H9 (cell line): ENCODE results near the gene CMTM5. TPM values are rescaled to one million over a fixed set of nuclear protein-coding genes. Genes with fewer than 3 reads are reported as not detected.
A peak's percentile ranks its signal among the peaks of the same experiment; 100 is the strongest.

Experiments
- DNase-seq: peaks from one replicate; pipeline ENCODE4 v3.0.0-alpha.2; 2017
- H2AFZ ChIP-seq: one replicate; pipeline ENCODE4 v1.6.1; 2013; ENCODE audit warnings: mild to moderate bottlenecking, low read length, control low read depth, moderate library complexity
- H2AK5ac ChIP-seq: 2 replicates; pipeline ENCODE4 v1.6.1; 2013; ENCODE audit warnings: low read length, control low read depth, mixed read lengths; ENCODE audit not compliant: insufficient read length
- H2BK120ac ChIP-seq: one replicate; pipeline ENCODE4 v1.6.1; 2013; ENCODE audit warnings: low read depth, mild to moderate bottlenecking, low read length, control low read depth, inconsistent platforms; ENCODE audit not compliant: poor library complexity, severe bottlenecking
- H2BK12ac ChIP-seq: 2 replicates; pipeline ENCODE4 v1.6.1; 2013; ENCODE audit warnings: low read length, control low read depth, mixed read lengths, low read depth; ENCODE audit not compliant: insufficient read length
- H2BK15ac ChIP-seq: 2 replicates; pipeline ENCODE4 v1.6.1; 2013; ENCODE audit warnings: low read depth, low read length, control low read depth
- H2BK20ac ChIP-seq: one replicate; pipeline ENCODE4 v1.6.1; 2013; ENCODE audit warnings: low read depth, mild to moderate bottlenecking, low read length, control low read depth, inconsistent platforms; ENCODE audit not compliant: poor library complexity, severe bottlenecking
- H2BK5ac ChIP-seq: 2 replicates; pipeline ENCODE4 v1.6.1; 2013; ENCODE audit warnings: low read length, control low read depth, mixed read lengths; ENCODE audit not compliant: insufficient read length
- H3K14ac ChIP-seq: 2 replicates; pipeline ENCODE4 v1.6.1; 2013; ENCODE audit warnings: low read length, control low read depth; ENCODE audit not compliant: insufficient read depth
- H3K18ac ChIP-seq: 2 replicates; pipeline ENCODE4 v1.6.1; 2013; ENCODE audit warnings: low read depth, mild to moderate bottlenecking, mixed read lengths, low read length, control low read depth; ENCODE audit not compliant: insufficient read length
- H3K23ac ChIP-seq: 2 replicates; pipeline ENCODE4 v1.6.1; 2013; ENCODE audit warnings: low read length, control low read depth, mixed read lengths, low read depth; ENCODE audit not compliant: insufficient read length
- H3K23me2 ChIP-seq: 2 replicates; pipeline ENCODE4 v1.6.1; 2013; ENCODE audit warnings: low read depth, mild to moderate bottlenecking, mixed read lengths, low read length, control low read depth; ENCODE audit not compliant: insufficient read length, poor library complexity, severe bottlenecking
- H3K27ac ChIP-seq: 2 replicates; pipeline ENCODE4 v1.5.1; 2013; ENCODE audit warnings: low read length, control low read depth, mixed read lengths, low read depth; ENCODE audit not compliant: insufficient read length
- H3K27me3 ChIP-seq: 2 replicates; pipeline ENCODE4 v1.6.1; 2013; ENCODE audit warnings: low read length, control low read depth, inconsistent platforms; ENCODE audit not compliant: insufficient read depth
- H3K4ac ChIP-seq: 2 replicates; pipeline ENCODE4 v1.6.1; 2013; ENCODE audit warnings: low read depth, mild to moderate bottlenecking, control low read depth, inconsistent platforms, low read length, moderate library complexity
- H3K4me1 ChIP-seq: 2 replicates; pipeline ENCODE4 v1.6.1; 2013; ENCODE audit warnings: low read length, control low read depth, inconsistent platforms; ENCODE audit not compliant: insufficient read depth
- H3K4me2 ChIP-seq: 2 replicates; pipeline ENCODE4 v1.6.1; 2013; ENCODE audit warnings: low read length, control low read depth, mixed read lengths; ENCODE audit not compliant: insufficient read length, insufficient read depth
- H3K56ac ChIP-seq: 2 replicates; pipeline ENCODE4 v1.6.1; 2013; ENCODE audit warnings: low read depth, mild to moderate bottlenecking, mixed read lengths, low read length, control low read depth; ENCODE audit not compliant: insufficient read length
- H3K79me1 ChIP-seq: 2 replicates; pipeline ENCODE4 v1.6.1; 2013; ENCODE audit warnings: low read depth, mild to moderate bottlenecking, moderate library complexity, low read length, control low read depth, inconsistent platforms; ENCODE audit not compliant: insufficient read depth, poor library complexity, severe bottlenecking
- H3K79me2 ChIP-seq: 2 replicates; pipeline ENCODE4 v1.6.1; 2013; ENCODE audit warnings: low read length, control low read depth, inconsistent platforms; ENCODE audit not compliant: insufficient read depth
- H3K9ac ChIP-seq: 2 replicates; pipeline ENCODE4 v1.6.1; 2013; ENCODE audit warnings: low read length, control low read depth, mixed read lengths; ENCODE audit not compliant: insufficient read length; ENCODE audit errors: extremely low read depth
- H3K9me3 ChIP-seq: one replicate; pipeline ENCODE4 v1.6.1; 2013; ENCODE audit warnings: low read depth, low read length, inconsistent platforms; ENCODE audit not compliant: control insufficient read depth
- H3T11ph ChIP-seq: one replicate; pipeline ENCODE4 v1.6.1; 2013; ENCODE audit warnings: mild to moderate bottlenecking, low read length, control low read depth, inconsistent platforms
- H4K20me1 ChIP-seq: one replicate; pipeline ENCODE4 v1.6.1; 2013; ENCODE audit not compliant: control insufficient read depth, insufficient read length, insufficient read depth
- H4K5ac ChIP-seq: 2 replicates; pipeline ENCODE4 v1.6.1; 2013; ENCODE audit warnings: low read depth, mild to moderate bottlenecking, mixed read lengths, low read length, control low read depth; ENCODE audit not compliant: insufficient read length
- H4K8ac ChIP-seq: replicated peaks from 2 replicates; pipeline ENCODE4 v1.6.1; 2013; ENCODE audit warnings: low read length, control low read depth, mixed read lengths, low read depth; ENCODE audit not compliant: insufficient read length
- H4K91ac ChIP-seq: 2 replicates; pipeline ENCODE4 v1.6.1; 2013; ENCODE audit warnings: low read depth, mild to moderate bottlenecking, moderate library complexity, mixed read lengths, low read length, control low read depth; ENCODE audit not compliant: insufficient read length
- H3K27ac Mint-ChIP-seq, 3 experiments: 2 replicates in 2 of 3; 3 replicates in 1 of 3; pipeline ENCODE4 v1.8.0; 2020 to 2021; ENCODE audit warnings: mixed read lengths in 3 of 3, mild to moderate bottlenecking in 1 of 3, moderate library complexity in 1 of 3
- H3K27me3 Mint-ChIP-seq: 2 replicates; pipeline ENCODE4 v1.8.0; 2021; ENCODE audit warnings: low read depth, mild to moderate bottlenecking, moderate library complexity, mixed read lengths
- H3K36me3 Mint-ChIP-seq, 3 experiments: 2 replicates in 2 of 3; 3 replicates in 1 of 3; pipeline ENCODE4 v1.8.0; 2020 to 2021; ENCODE audit warnings: low read depth in 3 of 3, mixed read lengths in 3 of 3; ENCODE audit not compliant: insufficient read depth in 1 of 3
- H3K4me1 Mint-ChIP-seq, 2 experiments: 2 replicates each; pipeline ENCODE4 v1.8.0; 2020; ENCODE audit warnings: mixed read lengths in 2 of 2
- H3K4me3 Mint-ChIP-seq, 2 experiments: 2 replicates in 1 of 2; 3 replicates in 1 of 2; pipeline ENCODE4 v1.8.0; 2020 to 2021; ENCODE audit warnings: mild to moderate bottlenecking in 2 of 2, mixed read lengths in 2 of 2, moderate library complexity in 1 of 2
- H3K9me3 Mint-ChIP-seq, 2 experiments: 2 replicates in 1 of 2; 3 replicates in 1 of 2; pipeline ENCODE4 v1.8.0; 2020; ENCODE audit warnings: mild to moderate bottlenecking in 2 of 2, mixed read lengths in 2 of 2, moderate library complexity in 1 of 2
- CTCF ChIP-seq: fragments of 200-600 bp; sonication (generic); conservative IDR thresholded peaks from 3 replicates; pipeline ENCODE4 v1.8.0; 2021; ENCODE audit warnings: antibody characterized with exemption, mild to moderate bottlenecking
- WGBS: extraction: QIAGEN DNeasy Blood & Tissue Kit; methylation state at CpG from one replicate; pipeline ENCODE4 v1.1.7; 2013; ENCODE audit warnings: missing lambda C conversion rate, low lambda C conversion rate, mixed read lengths; ENCODE audit not compliant: insufficient read length; ENCODE audit errors: extremely low coverage; 5-methylcytosine and 5-hydroxymethylcytosine counted together
- total RNA-seq: library from RNA; stranded (reverse); gene quantifications from 2 replicates; pipeline ENCODE4 v1.2.1, GENCODE V29; 2021

The CMTM5 gene
- total RNA-seq, 1 experiment from 2014 or later = not detected

- H3K4ac ChIP-seq = no peak within 1 kb of the TSS; the same call in 1 of the 2 replicates
- no peak within 1 kb of the TSS for H3K23ac ChIP-seq
- TF ChIP-seq CTCF = no peak
- H4K8ac ChIP-seq = no peak within 1 kb of the TSS
- H2BK20ac ChIP-seq = no peak within 1 kb of the TSS
- peak within 1 kb of the TSS; percentile 79 to 94 for H3K4me3 Mint-ChIP-seq
- peaks cover 23% of the 10 kb centered on the region for H3K23me2 ChIP-seq
- peaks cover 0 to 2% of the 10 kb centered on the region in 2 experiments; a peak in 1 of 5 replicates for H3K9me3 Mint-ChIP-seq
- no peak within 1 kb of the TSS for H2AK5ac ChIP-seq
- H3K36me3 Mint-ChIP-seq = peaks cover 13 to 31% (median 19%) of the 10 kb centered on the region in 3 experiments
- H4K91ac ChIP-seq = no peak within 1 kb of the TSS
- H4K5ac ChIP-seq = no peak within 1 kb of the TSS
- H3K14ac ChIP-seq = peak within 1 kb of the TSS; percentile 95
- peak within 1 kb of the TSS; percentile 90 to 93 (median 90) for H3K27ac Mint-ChIP-seq
- WGBS = no CpG with 5 or more reads among the region's 74 CpGs
- no peak within 1 kb of the TSS for H2BK120ac ChIP-seq
- no peak within 1 kb of the TSS for H2BK15ac ChIP-seq
- peaks cover 4% of the 10 kb centered on the region; the same call in 1 of the 2 replicates for H3K4me1 ChIP-seq
- H3K56ac ChIP-seq = no peak within 1 kb of the TSS
- peak within 1 kb of the TSS; percentile 56 for H3K4me2 ChIP-seq
- H3K4me1 Mint-ChIP-seq = peaks cover 32 to 38% of the 10 kb centered on the region in 2 experiments
- peaks cover 34% of the 10 kb centered on the region for H3K27me3 Mint-ChIP-seq
- H3K18ac ChIP-seq = peak within 1 kb of the TSS; percentile 60
- DNase-seq = no peak
- H3K79me1 ChIP-seq = no peaks in the 10 kb centered on the region
- H3T11ph ChIP-seq = no peak within 1 kb of the TSS
- H3K27ac ChIP-seq = no peak within 1 kb of the TSS
- H2BK12ac ChIP-seq = no peak within 1 kb of the TSS
- no peak within 1 kb of the TSS for H2BK5ac ChIP-seq
- no peaks in the 10 kb centered on the region for H3K9me3 ChIP-seq
- no peaks in the 10 kb centered on the region for H3K79me2 ChIP-seq
- no peaks in the 10 kb centered on the region for H4K20me1 ChIP-seq
- H3K27me3 ChIP-seq = no peaks in the 10 kb centered on the region; the same call in 1 of the 2 replicates
- H2AFZ ChIP-seq = no peak within 1 kb of the TSS
- H3K9ac ChIP-seq = peak within 1 kb of the TSS; percentile 18
These were observed 11.7 kb upstream of the CMTM5 start, which contains the start of gene EFS for GRCh38 chr14:23365036-23365731. Gene EFS (minus strand): TSS chr14:23365172. CDS start chr14:23365025, 147 bp downstream.
